Nephron progenitor cell (in vitro differentiated cells): ENCODE data around the gene ODAD2.

ENCODE experiments used
- DNase-seq: peaks from one replicate; pipeline ENCODE4 v3.0.0; 2021
- H3K27ac Mint-ChIP-seq: 2 replicates; pipeline ENCODE4 v1.8.0; 2021; ENCODE audit warnings: mild to moderate bottlenecking, moderate library complexity, mixed read lengths
- H3K27me3 Mint-ChIP-seq: 2 replicates; pipeline ENCODE4 v1.8.0; 2021; ENCODE audit warnings: mild to moderate bottlenecking, low read depth, mixed read lengths; ENCODE audit not compliant: poor library complexity
- H3K36me3 Mint-ChIP-seq: 2 replicates; pipeline ENCODE4 v1.8.0; 2021; ENCODE audit warnings: low read depth, mixed read lengths
- H3K4me1 Mint-ChIP-seq: 2 replicates; pipeline ENCODE4 v1.8.0; 2021; ENCODE audit warnings: mixed read lengths
- H3K4me3 Mint-ChIP-seq: 2 replicates; pipeline ENCODE4 v1.8.0; 2021; ENCODE audit warnings: mild to moderate bottlenecking, moderate library complexity, mixed read lengths
- H3K9me3 Mint-ChIP-seq: 2 replicates; pipeline ENCODE4 v1.8.0; 2021; ENCODE audit warnings: mild to moderate bottlenecking, moderate library complexity, mixed read lengths
- TF ChIP-seq, protein P1 (sequence below): fragments of 200-600 bp; sonication (generic); IDR thresholded peaks from 2 replicates; pipeline ENCODE4 v1.5.0; 2021; ENCODE audit warnings: antibody characterized with exemption

The ODAD2 gene

DNA sequence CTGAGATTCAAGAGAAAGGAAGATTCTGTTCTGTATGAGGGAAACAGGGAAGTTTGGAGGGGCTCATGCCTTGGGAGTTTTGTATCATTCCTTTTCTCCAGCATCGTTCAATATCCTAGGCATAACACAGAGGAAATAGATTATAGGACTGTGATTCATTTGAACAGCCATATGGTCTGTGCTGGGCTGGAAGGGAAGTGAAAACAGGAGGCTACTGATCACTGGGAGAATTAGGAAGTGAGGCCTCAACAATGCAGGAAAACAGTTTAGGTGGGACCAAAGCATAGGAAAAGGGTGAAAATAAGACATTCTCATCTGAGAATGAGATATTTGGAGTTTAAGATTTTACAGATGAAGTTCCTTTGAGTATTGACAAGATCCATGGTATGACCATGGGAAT, 182.6 kb downstream of the ODAD2 start:
- Mint-ChIP-seq H3K4me3 (no peak overlapping the region), H3K27me3 (no peaks in the 10 kb centered on the region), H3K9me3 (no peaks in the 10 kb centered on the region), H3K4me1 (peaks cover 11% of the 10 kb centered on the region), H3K27ac (no peak overlapping the region), H3K36me3 (no peaks in the 10 kb centered on the region)
- no peak for DNase-seq
- TF ChIP-seq, protein P1, sequence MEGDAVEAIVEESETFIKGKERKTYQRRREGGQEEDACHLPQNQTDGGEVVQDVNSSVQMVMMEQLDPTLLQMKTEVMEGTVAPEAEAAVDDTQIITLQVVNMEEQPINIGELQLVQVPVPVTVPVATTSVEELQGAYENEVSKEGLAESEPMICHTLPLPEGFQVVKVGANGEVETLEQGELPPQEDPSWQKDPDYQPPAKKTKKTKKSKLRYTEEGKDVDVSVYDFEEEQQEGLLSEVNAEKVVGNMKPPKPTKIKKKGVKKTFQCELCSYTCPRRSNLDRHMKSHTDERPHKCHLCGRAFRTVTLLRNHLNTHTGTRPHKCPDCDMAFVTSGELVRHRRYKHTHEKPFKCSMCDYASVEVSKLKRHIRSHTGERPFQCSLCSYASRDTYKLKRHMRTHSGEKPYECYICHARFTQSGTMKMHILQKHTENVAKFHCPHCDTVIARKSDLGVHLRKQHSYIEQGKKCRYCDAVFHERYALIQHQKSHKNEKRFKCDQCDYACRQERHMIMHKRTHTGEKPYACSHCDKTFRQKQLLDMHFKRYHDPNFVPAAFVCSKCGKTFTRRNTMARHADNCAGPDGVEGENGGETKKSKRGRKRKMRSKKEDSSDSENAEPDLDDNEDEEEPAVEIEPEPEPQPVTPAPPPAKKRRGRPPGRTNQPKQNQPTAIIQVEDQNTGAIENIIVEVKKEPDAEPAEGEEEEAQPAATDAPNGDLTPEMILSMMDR: no peak

DNA sequence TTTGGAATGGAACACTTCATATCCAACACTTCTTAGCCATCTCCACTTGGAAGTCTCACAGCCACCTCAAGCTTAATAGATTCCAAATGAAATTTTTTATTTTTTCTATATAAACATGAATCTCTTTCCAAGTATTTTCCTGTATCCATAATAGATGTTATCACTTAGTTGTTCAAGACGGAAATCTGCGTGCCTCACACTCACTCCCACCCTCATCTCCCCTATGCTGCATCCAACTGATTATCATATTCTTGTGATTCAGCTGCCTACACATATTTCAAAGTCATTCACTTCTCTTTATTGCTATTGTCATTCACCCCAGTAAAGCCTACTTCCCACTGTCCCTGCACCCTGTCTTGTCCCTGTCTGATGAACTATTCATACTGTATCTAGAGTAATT, 183.0 kb downstream of the ODAD2 start:
- no peaks in the 10 kb centered on the region for H3K9me3 Mint-ChIP-seq
- H3K4me1 Mint-ChIP-seq: peaks cover 6% of the 10 kb centered on the region
- H3K27ac Mint-ChIP-seq: no peak overlapping the region
- DNase-seq: no peak
- H3K27me3 Mint-ChIP-seq: no peaks in the 10 kb centered on the region
- no peaks in the 10 kb centered on the region for H3K36me3 Mint-ChIP-seq
- no peak overlapping the region for H3K4me3 Mint-ChIP-seq
- TF ChIP-seq, protein P1: no peak

DNA sequence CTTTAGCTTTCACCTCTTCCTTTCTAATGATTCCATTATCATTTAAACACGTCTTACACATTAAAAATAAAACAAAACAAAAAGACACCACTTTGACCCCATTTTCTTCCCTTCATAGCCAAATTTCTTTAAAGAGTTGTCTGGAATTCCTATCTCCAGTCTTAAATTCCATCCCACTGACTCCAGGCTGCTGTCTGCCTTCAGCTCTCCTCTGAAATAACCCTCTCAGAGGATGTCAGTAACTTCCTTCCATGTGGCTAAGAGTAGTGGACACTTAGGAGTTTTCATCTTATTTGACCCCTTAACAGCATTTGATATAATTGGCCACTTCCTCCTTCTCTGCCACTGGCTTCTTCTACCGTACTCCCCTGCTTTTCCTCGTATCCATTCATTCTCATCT, 183.6 kb downstream of the ODAD2 start:
- no peaks in the 10 kb centered on the region for H3K27me3 Mint-ChIP-seq
- TF ChIP-seq, protein P1: no peak
- no peaks in the 10 kb centered on the region for H3K36me3 Mint-ChIP-seq
- no peak overlapping the region for H3K27ac Mint-ChIP-seq
- DNase-seq: no peak
- no peaks in the 10 kb centered on the region for H3K9me3 Mint-ChIP-seq
- H3K4me1 Mint-ChIP-seq: peaks cover 5% of the 10 kb centered on the region
- H3K4me3 Mint-ChIP-seq: no peak overlapping the region

DNA sequence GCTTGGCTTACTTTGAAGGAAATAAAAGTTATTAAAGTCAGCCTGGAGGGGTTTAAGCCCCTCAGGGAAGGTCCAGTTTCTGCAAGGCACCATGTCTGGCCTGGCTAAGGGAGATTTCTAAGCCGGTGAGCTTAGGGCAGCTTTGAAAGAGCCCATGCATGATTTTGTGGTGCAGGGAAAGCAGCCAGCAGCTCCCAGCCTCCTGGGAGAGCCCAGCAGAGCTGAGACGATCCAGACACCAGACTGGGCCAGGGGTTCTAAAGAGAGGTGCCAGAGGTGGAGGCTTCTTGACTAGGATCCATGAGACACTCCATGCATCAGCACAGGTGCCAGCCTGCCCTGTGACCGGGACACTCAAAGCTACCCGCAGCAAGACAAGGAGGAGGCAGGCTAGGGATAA, 193.7 kb downstream of the ODAD2 start:
- TF ChIP-seq, protein P1: no peak
- no peak overlapping the region for H3K27ac Mint-ChIP-seq
- no peaks in the 10 kb centered on the region for H3K36me3 Mint-ChIP-seq

DNA sequence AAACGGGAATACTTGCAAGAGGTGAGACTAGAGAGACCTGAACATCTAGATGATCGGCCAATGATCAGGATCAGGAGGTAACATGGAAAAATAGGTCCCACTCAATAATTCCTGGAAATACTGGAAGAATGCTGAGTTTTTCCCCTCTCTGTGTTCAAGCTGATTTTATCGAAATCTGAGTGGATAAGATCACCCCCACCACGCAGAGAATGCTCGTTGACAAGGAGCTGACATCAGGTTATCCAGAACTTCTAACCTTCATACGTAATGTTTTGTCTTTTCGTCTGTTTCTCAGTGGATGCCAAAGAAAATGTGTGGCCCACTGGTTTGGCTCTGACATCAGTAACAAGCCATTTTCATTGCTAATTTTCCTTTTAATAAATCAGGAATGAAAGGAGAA, 194.7 kb downstream of the ODAD2 start:
- peaks cover 13% of the 10 kb centered on the region for H3K27me3 Mint-ChIP-seq
- TF ChIP-seq, protein P1: no peak
- H3K27ac Mint-ChIP-seq: no peak overlapping the region
- H3K36me3 Mint-ChIP-seq: no peaks in the 10 kb centered on the region
- H3K4me3 Mint-ChIP-seq: no peak overlapping the region
- DNase-seq: no peak
- H3K4me1 Mint-ChIP-seq: no peaks in the 10 kb centered on the region
- no peaks in the 10 kb centered on the region for H3K9me3 Mint-ChIP-seq

More for the DNA sequence above, 193.7 kb downstream of the ODAD2 start:
- Mint-ChIP-seq H3K27me3 (peaks cover 13% of the 10 kb centered on the region), H3K4me3 (no peak overlapping the region), H3K4me1 (no peaks in the 10 kb centered on the region), H3K9me3 (no peaks in the 10 kb centered on the region)
- DNase-seq: no peak

DNA sequence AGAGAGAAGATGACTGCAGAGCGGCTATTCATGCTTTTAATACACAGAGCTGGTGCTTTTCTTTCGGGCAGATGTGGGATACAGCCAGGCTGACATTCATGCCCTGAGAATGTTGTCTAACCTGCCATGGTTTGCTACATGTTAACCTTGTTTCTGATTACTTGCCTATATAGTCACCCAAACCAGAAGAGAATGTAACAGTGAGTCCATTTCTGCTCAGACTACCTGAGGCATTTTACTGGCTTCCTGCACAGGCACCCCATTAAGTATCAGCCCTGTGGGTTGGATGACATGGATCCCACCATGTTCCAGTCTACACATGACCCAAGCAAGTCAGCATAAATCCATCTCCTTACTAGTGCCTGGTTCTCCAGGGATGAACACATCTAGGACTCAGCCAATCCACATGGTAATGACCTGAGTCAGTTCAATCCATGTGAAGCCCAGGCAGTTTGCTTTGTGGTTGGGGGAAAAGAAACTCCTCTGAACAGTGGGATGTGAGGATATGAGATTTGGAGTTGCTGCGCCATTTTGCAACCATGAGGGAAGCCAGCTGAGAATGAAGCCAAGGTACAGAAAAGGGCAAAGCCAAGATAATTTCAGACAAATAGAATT, 197.6 kb downstream of the ODAD2 start:
- Mint-ChIP-seq H3K27me3 (peaks cover 13% of the 10 kb centered on the region), H3K27ac (no peak overlapping the region)
- DNase-seq: no peak

More for the DNA sequence above, 197.6 kb downstream of the ODAD2 start:
- TF ChIP-seq, protein P1: no peak
- Mint-ChIP-seq H3K4me1 (no peaks in the 10 kb centered on the region), H3K36me3 (no peaks in the 10 kb centered on the region), H3K9me3 (no peaks in the 10 kb centered on the region), H3K4me3 (no peak overlapping the region)
